AG04450 (cell line): ENCODE data around the gene PRSS21. TPM values are rescaled to one million over a fixed set of nuclear protein-coding genes. Genes with fewer than 3 reads are reported as not detected.
A peak's percentile ranks its signal among the peaks of the same experiment; 100 is the strongest.

Experiments used
- CTCF ChIA-PET: fragments of 300-600, 350-600 bp; formaldehyde crosslinking; extraction: SDS; loops from one replicate; lab custom pipeline; 2022; ENCODE audit warnings: antibody characterized with exemption, inconsistent platforms; lab: Charles Lee
- POLR2A ChIA-PET: fragments of 350-600 bp; formaldehyde crosslinking; extraction: SDS; loops from one replicate; lab custom pipeline; 2021; ENCODE audit warnings: antibody characterized with exemption, inconsistent platforms; lab: Yijun Ruan, JAX
- DNase-seq: peaks from one replicate; pipeline ENCODE4 v3.0.0-alpha.2; 2011; ENCODE audit warnings: low read depth, low spot score
- H3K27ac ChIP-seq: one replicate; pipeline ENCODE4 v1.5.1; 2012; ENCODE audit warnings: low read depth, low read length, control low read depth
- H3K27me3 ChIP-seq: one replicate; pipeline ENCODE4 v1.6.0; 2012; ENCODE audit warnings: low read length; ENCODE audit not compliant: control insufficient read depth, insufficient read depth
- H3K4me3 ChIP-seq: 2 replicates; pipeline ENCODE4 v1.5.1; 2011; ENCODE audit warnings: mild to moderate bottlenecking, low read depth, low read length, control low read depth
- H3K9me3 ChIP-seq: 2 replicates; pipeline ENCODE4 v1.5.1; 2012; ENCODE audit warnings: low read length; ENCODE audit not compliant: control insufficient read depth, insufficient read depth
- CTCF ChIP-seq: IDR thresholded peaks from 2 replicates; pipeline ENCODE4 v1.5.1; 2011; ENCODE audit warnings: low read depth, low read length, control low read depth, inconsistent platforms
- polyA minus RNA-seq: library from RNA; depleted of rRNA, polyadenylated mRNA; stranded (reverse); fragments of >200 nt; gene quantifications from 2 replicates; pipeline ENCODE4 v1.2.3, GENCODE V29; 2011; rRNA and poly(A)+ RNA removed
- polyA plus RNA-seq: library from polyadenylated mRNA; depleted of rRNA; stranded (reverse); fragments of >200 nt; gene quantifications from 2 replicates; pipeline ENCODE4 v1.2.3, GENCODE V29; 2011; rRNA removed

The PRSS21 gene, protein sequence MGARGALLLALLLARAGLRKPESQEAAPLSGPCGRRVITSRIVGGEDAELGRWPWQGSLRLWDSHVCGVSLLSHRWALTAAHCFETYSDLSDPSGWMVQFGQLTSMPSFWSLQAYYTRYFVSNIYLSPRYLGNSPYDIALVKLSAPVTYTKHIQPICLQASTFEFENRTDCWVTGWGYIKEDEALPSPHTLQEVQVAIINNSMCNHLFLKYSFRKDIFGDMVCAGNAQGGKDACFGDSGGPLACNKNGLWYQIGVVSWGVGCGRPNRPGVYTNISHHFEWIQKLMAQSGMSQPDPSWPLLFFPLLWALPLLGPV
- polyA plus RNA-seq (0.17 and 0.47 TPM in 2 replicates), polyA minus RNA-seq (not detected in 2 replicates)

DNA sequence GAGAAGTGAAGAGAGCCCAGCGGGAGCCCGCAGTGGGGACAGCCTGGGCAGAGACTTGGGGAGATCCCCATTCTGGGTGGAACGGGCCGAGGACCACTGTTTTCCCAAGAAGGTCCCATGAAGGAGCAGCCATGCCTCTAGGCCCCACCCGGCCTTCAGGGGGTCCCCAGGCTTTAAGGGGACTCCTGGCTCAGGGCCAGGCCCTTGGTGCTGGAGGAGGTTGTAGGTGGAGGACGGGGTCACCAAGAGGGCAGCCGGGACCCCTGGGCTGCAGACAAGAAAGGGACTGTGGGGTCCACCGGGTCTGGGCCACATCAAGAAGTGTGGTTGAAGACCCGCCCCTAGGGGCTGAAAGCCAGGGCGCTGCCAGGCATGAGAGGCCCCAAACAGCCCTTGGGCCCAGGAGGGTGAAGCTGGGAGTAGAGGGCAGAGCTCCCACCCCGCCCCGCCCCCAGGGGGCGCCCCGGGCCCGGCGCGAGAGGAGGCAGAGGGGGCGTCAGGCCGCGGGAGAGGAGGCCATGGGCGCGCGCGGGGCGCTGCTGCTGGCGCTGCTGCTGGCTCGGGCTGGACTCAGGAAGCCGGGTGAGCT is at the start of gene PRSS21:
TSS of gene PRSS21 (plus strand) at position 487 of the 589 bp plus-strand sequence. CDS start at position 519, 32 bp downstream.
- ChIA-PET CTCF (no interaction called here), POLR2A (interaction anchor here (0.7 kb wide), 1 partner anchor 14 kb away, joined by 3 read pairs; no protein-coding TSS in a partner anchor)
- no peak within 1 kb of the TSS for H3K4me3 ChIP-seq
- H3K27me3 ChIP-seq = peaks cover 31% of the 10 kb centered on the region
- H3K9me3 ChIP-seq = peaks cover 4% of the 10 kb centered on the region; the same call in 1 of the 2 replicates
- DNase-seq = no peak
- no peak within 1 kb of the TSS for H3K27ac ChIP-seq
- 0 out of 2 replicates have a peak, but pooled peaks have one; percentile 9 for TF ChIP-seq CTCF

DNA sequence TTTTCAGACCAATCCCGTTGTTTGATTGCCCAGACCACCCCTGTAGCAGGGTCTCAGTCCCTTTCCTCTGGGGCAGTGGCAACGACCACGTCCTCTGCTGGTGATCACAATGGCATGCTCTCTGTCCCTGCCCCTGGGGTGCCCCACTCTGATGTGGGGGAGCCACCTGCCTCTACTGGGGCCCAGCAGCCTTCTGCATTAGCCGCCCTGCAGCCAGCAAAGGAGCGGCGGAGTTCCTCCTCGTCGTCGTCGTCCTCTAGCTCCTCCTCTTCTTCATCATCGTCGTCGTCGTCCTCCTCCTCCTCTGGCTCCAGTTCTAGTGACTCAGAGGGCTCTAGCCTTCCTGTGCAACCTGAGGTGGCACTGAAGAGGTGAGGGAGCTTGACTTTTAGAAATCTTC is 49.1 kb upstream of the PRSS21 start:
- ChIA-PET CTCF (no interaction called here), POLR2A (interaction anchor here (0.6 to 1.6 kb wide), 2 partner anchors 15 to 21 kb away, joined by 3 to 5 read pairs; partner anchors contain the start of gene SRRM2)
- TF ChIP-seq CTCF = no peak
- DNase-seq = no peak
- Histone ChIP-seq H3K27ac (no peak overlapping the region), H3K4me3 (no peak overlapping the region), H3K27me3 (no peaks in the 10 kb centered on the region), H3K9me3 (peaks cover 25% of the 10 kb centered on the region)

GRCh38 chr16:2768403-2769089 is 48.5 kb upstream of the PRSS21 start:
- no peak overlapping the region for H3K4me3 ChIP-seq
- H3K9me3 ChIP-seq = peaks cover 24% of the 10 kb centered on the region
- POLR2A ChIA-PET = interaction anchor here (0.8 kb wide), 1 partner anchor 100 kb away, joined by 4 read pairs; no protein-coding TSS in a partner anchor
- TF ChIP-seq CTCF = no peak
- CTCF ChIA-PET = no interaction called here
- H3K27ac ChIP-seq = no peak overlapping the region
- no peak for DNase-seq
- H3K27me3 ChIP-seq = no peaks in the 10 kb centered on the region

GRCh38 chr16:2769100-2769529 is 47.9 kb upstream of the PRSS21 start:
- CTCF ChIA-PET = no interaction called here

More at GRCh38 chr16:2769100-2769529, 47.9 kb upstream of the PRSS21 start:
- no peak for DNase-seq
- POLR2A ChIA-PET = interaction anchor here (0.8 kb wide), 1 partner anchor 99 kb away, joined by 4 read pairs; no protein-coding TSS in a partner anchor
- no peak for TF ChIP-seq CTCF
- H3K4me3 ChIP-seq = no peak overlapping the region
- peaks cover 20% of the 10 kb centered on the region for H3K9me3 ChIP-seq
- no peaks in the 10 kb centered on the region for H3K27me3 ChIP-seq
- no peak overlapping the region for H3K27ac ChIP-seq
